ENCODE data around the gene CDK10. TPM values are rescaled to one million over a fixed set of nuclear protein-coding genes. Genes with fewer than 3 reads are reported as not detected.

CDK10 gene
- total and polyA plus RNA-seq, 9 of the 15 experiments (the other 6 are each of a cell fraction or from before 2014, with no cell fraction given), result 2.0 to 85.1 (median 40.1) TPM

DNA sequence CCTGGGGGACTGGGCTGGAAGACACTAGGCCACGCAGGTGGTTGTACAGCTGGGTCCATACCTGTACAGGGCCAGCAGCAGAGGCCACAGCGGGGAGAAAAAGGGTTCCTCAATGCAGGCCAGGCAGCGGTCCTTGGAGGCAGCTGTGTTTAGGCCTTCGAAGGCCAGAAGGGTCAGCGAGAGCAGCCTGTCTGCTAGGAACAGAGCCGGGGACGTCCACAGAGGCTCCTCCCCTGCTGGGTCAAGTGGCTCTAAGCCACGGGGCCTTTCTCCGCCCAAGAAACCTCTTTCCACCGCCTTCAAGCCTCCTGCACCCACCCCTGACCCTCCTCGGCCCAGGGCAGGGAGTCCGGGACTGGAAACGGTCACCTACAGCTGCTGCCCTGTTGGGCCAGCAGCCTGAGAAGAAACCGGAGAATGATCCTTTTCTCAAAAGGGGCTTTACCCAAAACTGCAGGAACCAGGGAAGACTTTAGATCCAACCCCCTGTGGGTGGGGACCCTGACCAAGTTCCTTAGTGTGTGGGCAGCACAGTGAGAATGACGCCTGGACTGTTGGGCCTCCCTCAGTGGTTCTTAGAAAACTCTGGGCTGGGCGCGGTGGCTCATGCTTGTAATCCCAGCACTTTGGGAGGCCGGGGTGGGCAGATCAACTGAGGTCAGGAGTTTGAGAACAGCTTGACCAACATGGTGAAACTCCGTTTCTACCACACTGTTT lies 23.4 kb downstream of the CDK10 start (continued):
- TF ChIP-seq, protein P1, sequence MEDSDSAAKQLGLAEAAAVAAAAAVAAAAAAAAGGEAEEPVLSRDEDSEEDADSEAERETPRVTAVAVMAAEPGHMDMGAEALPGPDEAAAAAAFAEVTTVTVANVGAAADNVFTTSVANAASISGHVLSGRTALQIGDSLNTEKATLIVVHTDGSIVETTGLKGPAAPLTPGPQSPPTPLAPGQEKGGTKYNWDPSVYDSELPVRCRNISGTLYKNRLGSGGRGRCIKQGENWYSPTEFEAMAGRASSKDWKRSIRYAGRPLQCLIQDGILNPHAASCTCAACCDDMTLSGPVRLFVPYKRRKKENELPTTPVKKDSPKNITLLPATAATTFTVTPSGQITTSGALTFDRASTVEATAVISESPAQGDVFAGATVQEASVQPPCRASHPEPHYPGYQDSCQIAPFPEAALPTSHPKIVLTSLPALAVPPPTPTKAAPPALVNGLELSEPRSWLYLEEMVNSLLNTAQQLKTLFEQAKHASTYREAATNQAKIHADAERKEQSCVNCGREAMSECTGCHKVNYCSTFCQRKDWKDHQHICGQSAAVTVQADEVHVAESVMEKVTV (CRISPR knock-in tag; IDR thresholded peaks at IDR 0.05), result no peak
- TF ChIP-seq ADNP (tag; IDR thresholded peaks at IDR 0.05) (no peak), SAFB (IDR thresholded peaks at IDR 0.05; ENCODE audit: borderline replicate concordance, low read depth, low read length) (no peak), HNRNPL (IDR thresholded peaks at IDR 0.05; ENCODE audit: low read depth, low read length) (no peak), EGR1 (conservative IDR thresholded peaks at IDR 0.05) (peak; percentile 52; the same call in 1 of the 2 replicates), FOXP1 (CRISPR knock-in tag; IDR thresholded peaks at IDR 0.05) (no peak), SIN3A (IDR thresholded peaks at IDR 0.05; ENCODE audit: borderline replicate concordance in 2 of 2, control insufficient read depth in 1 of 2, low read depth in 2 of 2, low read length in 2 of 2) (no peak), NCOA1 (IDR thresholded peaks at IDR 0.05; ENCODE audit: low read depth) (no peak), ZFP36 (IDR thresholded peaks at IDR 0.05; ENCODE audit: low read depth, low read length, partially characterized antibody) (no peak), CREBBP (IDR thresholded peaks at IDR 0.05; ENCODE audit: low read depth, low read length) (no peak), BDP1 (IDR thresholded peaks at IDR 0.05; ENCODE audit: insufficient read depth, insufficient read length) (no peak), SMAD4 (CRISPR knock-in tag; conservative IDR thresholded peaks at IDR 0.05) (no peak), ZNF217 (CRISPR knock-in tag; IDR thresholded peaks at IDR 0.05) (no peak), HOXB6 (CRISPR knock-in tag; IDR thresholded peaks at IDR 0.05; ENCODE audit: borderline replicate concordance) (no peak), CREB1 (IDR thresholded peaks at IDR 0.05) (no peak), CREB1 (CRISPR knock-in tag; IDR thresholded peaks at IDR 0.05) (no peak), ESRRA (IDR thresholded peaks at IDR 0.05; ENCODE audit: borderline replicate concordance, low read depth) (no peak), ZFX (CRISPR knock-in tag; IDR thresholded peaks at IDR 0.05) (peak; percentile 62; the same call in 1 of the 2 replicates)
- TF ChIP-seq, protein P2, sequence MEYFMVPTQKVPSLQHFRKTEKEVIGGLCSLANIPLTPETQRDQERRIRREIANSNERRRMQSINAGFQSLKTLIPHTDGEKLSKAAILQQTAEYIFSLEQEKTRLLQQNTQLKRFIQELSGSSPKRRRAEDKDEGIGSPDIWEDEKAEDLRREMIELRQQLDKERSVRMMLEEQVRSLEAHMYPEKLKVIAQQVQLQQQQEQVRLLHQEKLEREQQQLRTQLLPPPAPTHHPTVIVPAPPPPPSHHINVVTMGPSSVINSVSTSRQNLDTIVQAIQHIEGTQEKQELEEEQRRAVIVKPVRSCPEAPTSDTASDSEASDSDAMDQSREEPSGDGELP (CRISPR knock-in tag; IDR thresholded peaks at IDR 0.05; ENCODE audit: borderline replicate concordance), result no peak
- TF ChIP-seq, protein P3, sequence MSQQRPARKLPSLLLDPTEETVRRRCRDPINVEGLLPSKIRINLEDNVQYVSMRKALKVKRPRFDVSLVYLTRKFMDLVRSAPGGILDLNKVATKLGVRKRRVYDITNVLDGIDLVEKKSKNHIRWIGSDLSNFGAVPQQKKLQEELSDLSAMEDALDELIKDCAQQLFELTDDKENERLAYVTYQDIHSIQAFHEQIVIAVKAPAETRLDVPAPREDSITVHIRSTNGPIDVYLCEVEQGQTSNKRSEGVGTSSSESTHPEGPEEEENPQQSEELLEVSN (IDR thresholded peaks at IDR 0.05; ENCODE audit: borderline replicate concordance in 1 of 2, extremely low read depth in 1 of 2, insufficient read depth in 1 of 2, insufficient read length in 1 of 2, low read depth in 1 of 2, low read length in 1 of 2, poor library complexity in 1 of 2, severe bottlenecking in 1 of 2), result no peak
